Activated CD8-positive, alpha-beta T cell treated with anti-CD3 and anti-CD28 coated beads, Interleukin-2, amount 10 ng/mL, durations not matched to agents 7 days and 5 days (primary cell): ENCODE data around the gene KRTAP17-1. TPM values are rescaled to one million over a fixed set of nuclear protein-coding genes. Genes with fewer than 3 reads are reported as not detected.
"Not testable (repeated sequence)": the region's sequence is repeated elsewhere in the genome, so short reads cannot be mapped to it uniquely, and the experiment has no call there.

ENCODE experiments used
- ATAC-seq: fragments of 150-1000 bp; cut with Tn5 transposase; one replicate; pipeline ENCODE4 v1.10.0; 2021; ENCODE audit warnings: moderate library complexity
- CTCF ChIA-PET: fragments of 350-600 bp; sonication (Branson Sonifier 250); formaldehyde crosslinking; loops from one replicate; lab custom pipeline; 2021; ENCODE audit warnings: antibody characterized with exemption; lab: Charles Lee
- POLR2A ChIA-PET: fragments of 350-600 bp; sonication (Branson Sonifier 250); formaldehyde crosslinking; loops from one replicate; lab custom pipeline; 2021; ENCODE audit warnings: antibody characterized with exemption; lab: Charles Lee
- DNase-seq: peaks from one replicate; pipeline ENCODE4 v3.0.0-alpha.2; 2020
- H3K27ac Mint-ChIP-seq: one replicate; pipeline ENCODE4 v1.8.0; 2021; ENCODE audit warnings: mild to moderate bottlenecking, mixed read lengths
- H3K27me3 Mint-ChIP-seq: one replicate; pipeline ENCODE4 v1.8.0; 2021; ENCODE audit warnings: low read depth, mixed read lengths
- H3K36me3 Mint-ChIP-seq: one replicate; pipeline ENCODE4 v1.8.0; 2021; ENCODE audit warnings: low read depth, mixed read lengths
- H3K4me1 Mint-ChIP-seq: one replicate; pipeline ENCODE4 v1.8.0; 2021; ENCODE audit warnings: low read depth, mixed read lengths
- H3K4me3 Mint-ChIP-seq: one replicate; pipeline ENCODE4 v1.8.0; 2021; ENCODE audit warnings: mild to moderate bottlenecking, mixed read lengths
- H3K9me3 Mint-ChIP-seq: one replicate; pipeline ENCODE4 v1.8.0; 2022; ENCODE audit warnings: mixed read lengths; ENCODE audit not compliant: insufficient read depth
- total RNA-seq, 2 experiments: library from RNA; stranded (reverse); gene quantifications; one replicate each; pipeline ENCODE4 v1.2.3, GENCODE V29; 2021

Gene KRTAP17-1
- total RNA-seq, 2 experiments from 2014 or later = not detected

DNA sequence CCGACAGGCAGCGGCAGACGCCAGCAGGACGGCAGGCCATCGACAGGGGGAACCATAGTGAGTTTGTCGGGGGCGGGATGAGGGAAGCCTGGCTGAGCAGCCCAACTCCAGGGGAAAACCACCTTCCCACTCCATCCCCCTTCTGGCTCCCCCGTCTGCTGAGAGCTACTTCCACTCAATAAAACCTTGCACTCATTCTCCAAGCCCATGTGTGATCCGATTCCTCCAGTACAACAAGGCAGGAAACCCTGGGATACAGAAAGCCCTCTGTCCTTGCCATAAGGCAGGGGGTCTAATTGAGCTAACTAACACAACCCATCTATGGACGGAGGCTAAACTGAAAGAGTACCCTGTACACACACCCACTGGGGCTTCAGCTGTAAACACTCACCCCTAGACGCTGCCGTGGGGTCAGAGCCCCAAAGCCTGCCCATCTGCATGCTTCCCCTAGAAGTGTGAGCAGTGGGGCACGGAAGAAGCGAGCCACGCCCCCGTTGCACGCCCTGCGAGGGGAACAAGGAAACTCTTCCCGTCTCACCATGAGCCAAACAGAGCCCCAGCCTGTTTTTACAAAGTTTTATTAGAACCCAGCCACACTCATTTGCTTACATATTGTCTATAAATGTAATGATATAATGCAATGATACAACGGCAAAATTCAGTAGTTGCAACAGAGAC, 16.9 kb downstream of the KRTAP17-1 start:
- Mint-ChIP-seq H3K36me3 (no peaks in the 10 kb centered on the region), H3K4me3 (no peak overlapping the region), H3K27me3 (no peaks in the 10 kb centered on the region), H3K27ac (no peak overlapping the region), H3K4me1 (peaks cover 8% of the 10 kb centered on the region), H3K9me3 (no peaks in the 10 kb centered on the region)
- POLR2A ChIA-PET = no interaction called here
- CTCF ChIA-PET = no interaction called here
- ATAC-seq (no peak), DNase-seq (no peak)

DNA sequence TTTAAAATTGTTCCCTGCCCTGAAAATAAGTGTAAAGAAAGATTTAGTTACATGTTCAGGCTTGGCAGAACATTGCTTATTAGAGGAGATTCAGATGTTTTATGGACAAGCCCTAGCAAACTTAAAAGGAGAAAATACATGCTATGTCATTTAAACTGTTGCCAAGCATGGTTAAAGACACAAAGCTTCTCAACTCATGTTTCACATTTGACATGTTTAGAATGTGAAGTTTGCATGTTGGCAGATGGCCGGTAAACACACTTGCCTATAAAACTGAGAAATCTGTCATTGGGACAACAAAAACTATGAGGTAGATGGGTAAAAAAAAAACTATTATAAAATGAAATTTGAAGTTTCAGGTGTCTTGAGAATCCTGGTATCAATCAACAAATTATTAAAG, 18.7 kb downstream of the KRTAP17-1 start:
- no peaks in the 10 kb centered on the region for H3K36me3 Mint-ChIP-seq
- no peaks in the 10 kb centered on the region for H3K9me3 Mint-ChIP-seq
- no peak overlapping the region for H3K27ac Mint-ChIP-seq
- CTCF ChIA-PET = no interaction called here
- POLR2A ChIA-PET = no interaction called here
- no peak for DNase-seq
- no peaks in the 10 kb centered on the region for H3K27me3 Mint-ChIP-seq
- no peak for ATAC-seq
- peaks cover 8% of the 10 kb centered on the region for H3K4me1 Mint-ChIP-seq
- no peak overlapping the region for H3K4me3 Mint-ChIP-seq

DNA sequence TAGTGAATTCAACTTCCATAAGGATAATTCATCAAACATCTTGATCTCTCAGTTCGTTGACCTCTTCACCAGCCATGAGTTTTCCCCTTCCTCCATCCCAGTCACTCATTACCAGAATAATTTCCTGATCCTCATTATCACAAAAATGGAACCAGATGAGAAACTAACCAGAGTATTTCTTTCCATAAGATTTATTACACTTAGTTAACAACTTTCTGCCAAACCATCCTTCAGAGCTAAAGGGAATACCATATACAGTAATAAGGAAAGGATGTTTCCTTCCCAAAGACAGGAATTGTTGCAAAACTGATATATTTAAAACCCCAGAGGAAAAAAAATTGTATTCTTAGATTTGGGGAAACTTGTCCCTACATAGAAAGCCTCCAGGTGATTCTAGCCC, 21.5 kb downstream of the KRTAP17-1 start:
- no peak for DNase-seq
- ATAC-seq = no peak
- ChIA-PET POLR2A (no interaction called here), CTCF (no interaction called here)
- Mint-ChIP-seq H3K36me3 (no peaks in the 10 kb centered on the region), H3K9me3 (no peaks in the 10 kb centered on the region), H3K27ac (no peak overlapping the region), H3K4me1 (no peaks in the 10 kb centered on the region), H3K27me3 (no peaks in the 10 kb centered on the region), H3K4me3 (no peak overlapping the region)

DNA sequence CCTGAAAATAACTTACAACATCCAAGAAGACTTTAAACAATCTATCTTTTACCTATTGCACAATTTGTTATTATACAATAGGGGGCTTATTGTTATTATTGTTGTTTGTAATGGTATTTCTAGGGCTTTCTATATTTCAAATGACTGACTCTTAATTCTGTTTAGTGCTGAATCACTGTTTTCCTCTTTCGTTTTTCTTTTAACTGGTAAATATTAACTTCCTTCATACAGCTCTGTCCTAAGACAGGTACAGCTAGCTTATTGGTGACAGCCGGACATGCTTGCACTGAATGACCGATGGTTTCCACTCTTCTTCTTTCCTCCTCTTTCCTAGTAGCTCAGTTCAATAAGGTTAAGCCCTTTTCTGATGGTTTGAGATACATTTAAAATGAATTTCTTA, 28.5 kb downstream of the KRTAP17-1 start:
- POLR2A ChIA-PET = no interaction called here

DNA sequence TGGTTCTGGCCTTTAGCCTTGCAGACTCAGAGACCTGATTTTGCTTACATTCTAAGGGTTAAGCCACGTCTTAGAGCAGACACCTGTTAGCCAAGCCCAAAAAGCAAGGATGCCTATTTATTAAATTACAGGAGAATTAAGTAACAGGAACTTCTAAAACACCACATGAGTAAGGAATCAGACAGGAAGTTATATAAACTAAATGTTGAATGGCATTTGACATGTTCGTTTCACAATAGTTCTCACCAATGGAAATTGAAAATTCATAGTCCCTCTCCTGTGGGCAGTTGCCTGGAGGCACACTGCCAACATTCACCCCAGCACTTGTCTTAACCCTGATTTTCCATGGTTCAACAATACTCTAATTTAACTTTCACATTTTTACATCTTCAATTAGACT, 31.0 kb downstream of the KRTAP17-1 start:
- Mint-ChIP-seq H3K4me3 (no peak overlapping the region), H3K27ac (no peak overlapping the region), H3K9me3 (no peaks in the 10 kb centered on the region), H3K4me1 (peaks cover 2% of the 10 kb centered on the region), H3K36me3 (no peaks in the 10 kb centered on the region), H3K27me3 (no peaks in the 10 kb centered on the region)
- ChIA-PET POLR2A (no interaction called here), CTCF (no interaction called here)
- ATAC-seq (no peak), DNase-seq (no peak)

More for the DNA sequence above, 28.5 kb downstream of the KRTAP17-1 start:
- peaks cover 2% of the 10 kb centered on the region for H3K4me1 Mint-ChIP-seq
- no peaks in the 10 kb centered on the region for H3K27me3 Mint-ChIP-seq
- no peak overlapping the region for H3K27ac Mint-ChIP-seq
- H3K36me3 Mint-ChIP-seq = no peaks in the 10 kb centered on the region
- no peak overlapping the region for H3K4me3 Mint-ChIP-seq
- CTCF ChIA-PET = interaction anchor here (2.2 kb wide), 1 partner anchor 35 kb away, joined by 6 read pairs; no protein-coding TSS in a partner anchor
- no peaks in the 10 kb centered on the region for H3K9me3 Mint-ChIP-seq
- DNase-seq (no peak), ATAC-seq (no peak)

DNA sequence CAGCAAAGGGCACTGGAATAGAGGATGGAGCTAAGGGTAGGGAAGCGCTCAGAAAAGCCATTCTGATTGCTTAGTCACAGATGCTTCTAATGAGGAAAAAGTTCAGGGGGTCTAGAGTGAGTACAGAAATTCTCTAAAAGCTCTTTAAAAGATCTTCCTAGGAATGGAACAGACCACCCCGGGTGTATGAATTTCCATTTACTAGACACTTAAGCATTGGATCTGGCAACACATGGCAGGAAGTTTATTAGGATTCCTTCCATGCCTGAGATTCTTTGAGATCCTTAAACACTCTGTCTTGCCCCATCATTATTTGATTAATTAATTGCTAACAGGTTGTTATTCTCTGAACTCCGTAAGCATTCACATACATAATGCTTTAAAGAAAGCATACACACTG, 31.5 kb downstream of the KRTAP17-1 start:
- POLR2A ChIA-PET = no interaction called here
- CTCF ChIA-PET = no interaction called here
- no peak for ATAC-seq

DNA sequence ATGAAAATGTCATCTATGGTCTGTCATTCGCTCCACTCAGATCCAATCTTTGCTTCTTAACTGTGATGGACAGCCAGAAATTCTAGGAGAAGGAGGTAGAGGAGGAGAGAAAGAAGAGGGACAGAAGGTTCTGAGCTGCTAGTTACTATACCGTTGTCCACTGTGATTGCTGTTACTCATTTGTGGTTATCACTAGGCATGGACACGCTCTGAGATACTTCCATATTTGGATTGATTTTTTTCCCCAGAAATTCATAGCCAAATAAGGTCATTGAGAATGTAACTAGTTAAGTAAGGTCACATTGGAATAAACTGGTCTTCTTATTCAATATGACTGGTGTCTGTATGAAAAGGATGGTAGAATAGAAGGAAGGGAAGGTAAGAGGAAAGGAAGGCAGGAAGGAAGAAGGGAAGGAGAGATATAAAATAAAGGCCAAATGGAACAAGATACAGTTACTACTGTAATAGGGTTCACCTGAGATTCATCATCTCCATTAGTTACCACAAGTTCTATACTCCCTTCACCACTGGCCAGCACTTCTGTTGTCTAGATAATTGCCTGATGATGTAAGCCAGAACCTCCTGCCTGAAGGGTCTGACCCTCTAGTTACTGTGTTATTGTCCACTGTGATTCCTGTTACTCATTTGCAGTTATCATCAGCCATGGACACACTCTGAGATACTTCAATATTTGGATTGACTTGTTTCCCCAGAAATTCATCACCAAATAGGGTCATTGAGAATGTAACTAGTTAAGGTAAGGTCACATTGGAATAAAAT, 37.1 kb downstream of the KRTAP17-1 start:
- POLR2A ChIA-PET = no interaction called here

More for the DNA sequence above, 31.5 kb downstream of the KRTAP17-1 start:
- Mint-ChIP-seq H3K27me3 (no peaks in the 10 kb centered on the region), H3K27ac (no peak overlapping the region), H3K4me1 (peaks cover 2% of the 10 kb centered on the region), H3K36me3 (no peaks in the 10 kb centered on the region), H3K9me3 (no peaks in the 10 kb centered on the region), H3K4me3 (no peak overlapping the region)
- DNase-seq = no peak

DNA sequence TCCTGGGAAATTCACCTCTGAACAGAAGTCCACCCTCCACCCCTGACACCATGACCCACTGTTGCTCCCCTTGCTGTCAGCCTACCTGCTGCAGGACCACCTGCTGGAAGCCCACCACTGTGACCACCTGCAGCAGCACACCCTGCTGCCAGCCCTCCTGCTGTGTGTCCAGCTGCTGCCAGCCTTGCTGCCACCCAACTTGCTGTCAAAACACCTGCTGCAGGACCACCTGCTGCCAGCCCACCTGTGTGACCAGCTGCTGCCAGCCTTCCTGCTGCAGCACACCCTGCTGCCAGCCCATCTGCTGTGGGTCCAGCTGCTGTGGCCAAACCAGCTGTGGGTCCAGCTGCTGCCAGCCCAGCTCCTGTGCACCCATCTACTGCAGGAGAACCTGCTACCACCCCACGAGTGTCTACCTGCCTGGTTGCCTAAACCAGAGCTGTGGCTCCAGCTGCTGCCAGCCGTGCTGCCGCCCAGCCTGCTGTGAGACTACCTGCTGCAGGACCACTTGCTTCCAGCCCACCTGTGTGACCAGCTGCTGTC, 39.8 kb downstream of the KRTAP17-1 start, which contains the start of gene KRTAP9-7:
Gene KRTAP9-7 (plus strand): TSS at position 51 of the 543 bp plus-strand sequence. CDS start 0 bp downstream, at position 51.
- H3K4me3 Mint-ChIP-seq, POLR2A ChIA-PET, H3K27ac Mint-ChIP-seq, DNase-seq, H3K9me3 Mint-ChIP-seq, H3K27me3 Mint-ChIP-seq, ATAC-seq, H3K36me3 Mint-ChIP-seq, H3K4me1 Mint-ChIP-seq: not testable (repeated sequence)
- CTCF ChIA-PET = interaction anchor here (0.9 kb wide), 1 partner anchor 12 kb away, joined by 4 read pairs; no protein-coding TSS in a partner anchor

More for the DNA sequence above, 37.1 kb downstream of the KRTAP17-1 start:
- no peaks in the 10 kb centered on the region for H3K4me1 Mint-ChIP-seq
- H3K36me3 Mint-ChIP-seq = no peaks in the 10 kb centered on the region
- CTCF ChIA-PET = no interaction called here
- ATAC-seq (no peak), DNase-seq (no peak)
- no peaks in the 10 kb centered on the region for H3K9me3 Mint-ChIP-seq
- no peak overlapping the region for H3K4me3 Mint-ChIP-seq
- peaks cover 5% of the 10 kb centered on the region for H3K27me3 Mint-ChIP-seq
- no peak overlapping the region for H3K27ac Mint-ChIP-seq

DNA sequence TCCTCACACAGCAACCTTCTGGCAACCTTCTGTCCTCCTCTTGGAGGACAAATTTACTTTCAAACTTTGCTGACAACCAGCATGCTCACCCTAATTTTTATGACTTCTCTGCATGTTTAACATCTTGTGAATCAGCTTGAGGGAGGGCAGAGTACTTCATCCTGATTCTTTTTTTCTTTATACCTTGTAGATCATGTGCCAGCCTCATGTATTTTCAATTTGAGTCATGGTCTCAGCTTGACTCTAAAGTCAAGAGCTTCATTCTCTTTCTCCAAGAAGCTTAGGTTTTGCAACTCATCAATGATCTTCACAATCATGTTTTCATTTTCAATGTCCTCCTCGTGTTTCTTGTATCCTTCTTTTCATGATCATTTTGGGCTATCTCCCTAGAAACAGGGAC, 43.7 kb downstream of the KRTAP17-1 start:
- Mint-ChIP-seq H3K27me3 (peaks cover 5% of the 10 kb centered on the region), H3K27ac (no peak overlapping the region), H3K4me3 (no peak overlapping the region), H3K9me3 (no peaks in the 10 kb centered on the region), H3K4me1 (no peaks in the 10 kb centered on the region), H3K36me3 (no peaks in the 10 kb centered on the region)
- ChIA-PET POLR2A (no interaction called here), CTCF (no interaction called here)
- no peak for DNase-seq
- ATAC-seq = no peak

DNA sequence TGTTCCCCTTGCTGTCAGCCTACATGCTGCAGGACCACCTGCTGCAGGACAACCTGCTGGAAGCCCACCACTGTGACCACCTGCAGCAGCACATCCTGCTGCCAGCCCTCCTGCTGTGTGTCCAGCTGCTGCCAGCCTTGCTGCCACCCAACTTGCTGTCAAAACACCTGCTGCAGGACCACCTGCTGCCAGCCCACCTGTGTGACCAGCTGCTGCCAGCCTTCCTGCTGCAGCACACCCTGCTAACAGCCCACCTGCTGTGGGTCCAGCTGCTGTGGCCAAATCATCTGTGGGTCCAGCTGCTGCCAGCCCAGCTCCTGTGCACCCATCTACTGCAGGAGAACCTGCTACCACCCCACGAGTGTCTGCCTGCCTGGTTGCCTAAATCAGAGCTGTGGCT, 44.2 kb downstream of the KRTAP17-1 start:
- DNase-seq, H3K4me3 Mint-ChIP-seq, H3K27ac Mint-ChIP-seq, H3K4me1 Mint-ChIP-seq, ATAC-seq, H3K9me3 Mint-ChIP-seq, CTCF ChIA-PET, H3K27me3 Mint-ChIP-seq, H3K36me3 Mint-ChIP-seq, POLR2A ChIA-PET: not testable (repeated sequence)

DNA sequence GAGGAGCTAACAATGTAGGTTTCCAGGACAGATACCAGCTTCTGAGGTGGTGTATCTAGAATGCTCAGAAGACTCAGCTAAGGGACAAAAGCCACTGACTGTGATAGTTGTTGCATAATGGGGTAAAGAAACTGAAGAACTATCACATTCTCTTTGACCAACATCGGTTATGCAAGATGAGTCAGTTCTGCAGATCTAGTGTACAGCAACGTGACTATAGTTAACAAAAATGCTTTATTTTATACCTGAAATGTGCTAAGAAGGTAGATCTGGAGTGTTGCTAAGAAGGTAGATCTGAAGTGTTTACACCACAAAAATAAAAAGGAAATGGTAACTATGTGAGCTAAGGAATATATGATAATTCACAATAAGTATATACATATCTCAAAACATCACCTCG, 47.8 kb downstream of the KRTAP17-1 start:
- no peak for ATAC-seq
- Mint-ChIP-seq H3K27ac (no peak overlapping the region), H3K27me3 (peaks cover 3% of the 10 kb centered on the region), H3K9me3 (no peaks in the 10 kb centered on the region), H3K4me1 (no peaks in the 10 kb centered on the region), H3K36me3 (no peaks in the 10 kb centered on the region), H3K4me3 (no peak overlapping the region)
- CTCF ChIA-PET = no interaction called here
- POLR2A ChIA-PET = no interaction called here
- DNase-seq = no peak

DNA sequence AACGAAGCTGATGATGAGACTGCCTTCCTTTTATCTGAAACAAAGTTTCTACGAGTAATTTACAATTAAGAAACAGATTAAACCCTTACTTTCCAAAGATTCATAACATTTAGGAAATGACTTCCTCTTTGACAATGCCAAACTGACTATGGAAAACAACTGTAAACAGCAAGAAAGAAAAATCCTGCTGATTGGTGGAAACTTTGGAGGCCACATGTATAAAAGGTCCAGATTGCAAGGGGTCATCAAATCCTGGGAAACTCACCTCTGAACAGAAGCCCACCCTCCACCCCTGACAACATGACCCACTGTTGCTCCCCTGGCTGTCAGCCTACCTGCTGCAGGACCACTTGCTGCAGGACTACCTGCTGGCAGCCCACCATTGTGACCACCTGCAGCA, 50.4 kb downstream of the KRTAP17-1 start, which contains the start of gene KRTAP9-6:
Gene KRTAP9-6 (plus strand): TSS at position 301 of the 400 bp plus-strand sequence. CDS start 0 bp downstream, at position 301.
- DNase-seq (no peak), ATAC-seq (no peak)
- H3K9me3 Mint-ChIP-seq = no peaks in the 10 kb centered on the region
- no peak within 1 kb of the TSS for H3K27ac Mint-ChIP-seq
- peaks cover 18% of the 10 kb centered on the region for H3K27me3 Mint-ChIP-seq
- H3K36me3 Mint-ChIP-seq = no peaks in the 10 kb centered on the region
- no peaks in the 10 kb centered on the region for H3K4me1 Mint-ChIP-seq
- H3K4me3 Mint-ChIP-seq = no peak within 1 kb of the TSS
- POLR2A ChIA-PET = no interaction called here
- CTCF ChIA-PET = no interaction called here
